Mesenchymal stem cell (in vitro differentiated cells and primary cell): ENCODE data around the gene NCLN.

ENCODE experiments used
- DNase-seq: peaks from one replicate; pipeline ENCODE4 v3.0.0-alpha.2; 2013
- H2AFZ ChIP-seq: one replicate; pipeline ENCODE4 v1.6.1; 2013; ENCODE audit warnings: low read depth, mild to moderate bottlenecking, control low read depth, inconsistent platforms, low read length, moderate library complexity
- H2AK5ac ChIP-seq: 2 replicates; pipeline ENCODE4 v1.6.1; 2013; ENCODE audit warnings: low read length, moderate library complexity, mild to moderate bottlenecking, inconsistent platforms; ENCODE audit not compliant: severe bottlenecking
- H2BK120ac ChIP-seq: one replicate; pipeline ENCODE4 v1.6.1; 2013; ENCODE audit warnings: low read depth, mild to moderate bottlenecking, inconsistent platforms, low read length, moderate library complexity
- H2BK12ac ChIP-seq, 2 experiments: one replicate each; pipeline ENCODE4 v1.6.1; 2013; ENCODE audit warnings: inconsistent platforms in 2 of 2, low read length in 2 of 2, mild to moderate bottlenecking in 2 of 2, moderate library complexity in 2 of 2, control low read depth in 1 of 2
- H2BK15ac ChIP-seq: one replicate; pipeline ENCODE4 v1.6.1; 2013; ENCODE audit warnings: mild to moderate bottlenecking, low read depth, inconsistent platforms; ENCODE audit not compliant: poor library complexity, severe bottlenecking
- H2BK5ac ChIP-seq: 2 replicates; pipeline ENCODE4 v1.6.1; 2013; ENCODE audit warnings: low read depth, mild to moderate bottlenecking, low read length, control low read depth, inconsistent platforms; ENCODE audit not compliant: poor library complexity, severe bottlenecking
- H3K14ac ChIP-seq, 2 experiments: one replicate each; pipeline ENCODE4 v1.6.1; 2013; ENCODE audit warnings: inconsistent platforms in 2 of 2, low read length in 2 of 2, control low read depth in 1 of 2, mild to moderate bottlenecking in 1 of 2, moderate library complexity in 1 of 2
- H3K18ac ChIP-seq, 2 experiments: one replicate each; pipeline ENCODE4 v1.6.1; 2013; ENCODE audit warnings: inconsistent platforms in 2 of 2, low read length in 2 of 2, control low read depth in 1 of 2, low read depth in 1 of 2, mild to moderate bottlenecking in 1 of 2
- H3K23ac ChIP-seq, 2 experiments: one replicate each; pipeline ENCODE4 v1.6.1; 2013; ENCODE audit warnings: inconsistent platforms in 2 of 2, low read length in 2 of 2, mild to moderate bottlenecking in 2 of 2, moderate library complexity in 2 of 2, control low read depth in 1 of 2
- H3K27ac ChIP-seq: 2 replicates; pipeline ENCODE4 v1.5.1; 2013; ENCODE audit warnings: mild to moderate bottlenecking, moderate library complexity, low read length, control low read depth, inconsistent platforms; ENCODE audit not compliant: poor library complexity, severe bottlenecking
- H3K27me3 ChIP-seq, 2 experiments: 2 replicates each; pipeline versions ENCODE4 v1.6.1 to v1.7.0; 2013; ENCODE audit warnings: low read length in 2 of 2, mild to moderate bottlenecking in 2 of 2, moderate library complexity in 2 of 2, control low read depth in 1 of 2, inconsistent platforms in 1 of 2; ENCODE audit not compliant: control insufficient read depth in 1 of 2, insufficient read depth in 1 of 2
- H3K36me3 ChIP-seq, 2 experiments: 2 replicates each; pipeline versions ENCODE4 v1.6.1 to v1.7.0; 2013; ENCODE audit warnings: low read length in 2 of 2, control low read depth in 1 of 2, inconsistent platforms in 1 of 2, low read depth in 1 of 2, mild to moderate bottlenecking in 1 of 2; ENCODE audit not compliant: insufficient read depth in 2 of 2, control insufficient read depth in 1 of 2
- H3K4ac ChIP-seq, 2 experiments: one replicate each; pipeline ENCODE4 v1.6.1; 2013; ENCODE audit warnings: inconsistent platforms in 2 of 2, low read length in 2 of 2, mild to moderate bottlenecking in 2 of 2, moderate library complexity in 2 of 2, control low read depth in 1 of 2, low read depth in 1 of 2
- H3K4me1 ChIP-seq: 2 replicates; pipeline ENCODE4 v1.6.1; 2013; ENCODE audit warnings: low read depth, low read length, control low read depth; ENCODE audit not compliant: control insufficient read depth, insufficient read depth
- H3K4me2 ChIP-seq: 2 replicates; pipeline ENCODE4 v1.6.1; 2013; ENCODE audit warnings: low read length, mild to moderate bottlenecking, inconsistent platforms; ENCODE audit not compliant: poor library complexity, severe bottlenecking
- H3K4me3 ChIP-seq, 2 experiments: 2 replicates each; pipeline versions ENCODE4 v1.5.1 to v1.7.0; 2013; ENCODE audit warnings: low read length in 2 of 2, mild to moderate bottlenecking in 2 of 2, control low read depth in 1 of 2, low read depth in 1 of 2; ENCODE audit not compliant: insufficient read depth in 1 of 2
- H3K79me1 ChIP-seq: replicated peaks from 2 replicates; pipeline ENCODE4 v1.6.1; 2013; ENCODE audit warnings: mild to moderate bottlenecking, control low read depth, low read length, inconsistent platforms; ENCODE audit not compliant: poor library complexity, severe bottlenecking
- H3K9ac ChIP-seq: 2 replicates; pipeline ENCODE4 v1.7.0; 2013; ENCODE audit warnings: mild to moderate bottlenecking, low read length, moderate library complexity
- H3K9me3 ChIP-seq: 2 replicates; pipeline ENCODE4 v1.7.0; 2013; ENCODE audit warnings: mild to moderate bottlenecking, low read length; ENCODE audit not compliant: control insufficient read depth
- H4K8ac ChIP-seq: one replicate; pipeline ENCODE4 v1.6.1; 2013; ENCODE audit warnings: inconsistent platforms, mild to moderate bottlenecking, low read length, moderate library complexity
- H4K91ac ChIP-seq: one replicate; pipeline ENCODE4 v1.6.1; 2013; ENCODE audit warnings: mild to moderate bottlenecking, low read length, inconsistent platforms
- WGBS: methylation state at CpG from one replicate; pipeline ENCODE4 v1.1.7; 2013; ENCODE audit warnings: mixed read lengths; 5-methylcytosine and 5-hydroxymethylcytosine counted together

Gene NCLN

DNA sequence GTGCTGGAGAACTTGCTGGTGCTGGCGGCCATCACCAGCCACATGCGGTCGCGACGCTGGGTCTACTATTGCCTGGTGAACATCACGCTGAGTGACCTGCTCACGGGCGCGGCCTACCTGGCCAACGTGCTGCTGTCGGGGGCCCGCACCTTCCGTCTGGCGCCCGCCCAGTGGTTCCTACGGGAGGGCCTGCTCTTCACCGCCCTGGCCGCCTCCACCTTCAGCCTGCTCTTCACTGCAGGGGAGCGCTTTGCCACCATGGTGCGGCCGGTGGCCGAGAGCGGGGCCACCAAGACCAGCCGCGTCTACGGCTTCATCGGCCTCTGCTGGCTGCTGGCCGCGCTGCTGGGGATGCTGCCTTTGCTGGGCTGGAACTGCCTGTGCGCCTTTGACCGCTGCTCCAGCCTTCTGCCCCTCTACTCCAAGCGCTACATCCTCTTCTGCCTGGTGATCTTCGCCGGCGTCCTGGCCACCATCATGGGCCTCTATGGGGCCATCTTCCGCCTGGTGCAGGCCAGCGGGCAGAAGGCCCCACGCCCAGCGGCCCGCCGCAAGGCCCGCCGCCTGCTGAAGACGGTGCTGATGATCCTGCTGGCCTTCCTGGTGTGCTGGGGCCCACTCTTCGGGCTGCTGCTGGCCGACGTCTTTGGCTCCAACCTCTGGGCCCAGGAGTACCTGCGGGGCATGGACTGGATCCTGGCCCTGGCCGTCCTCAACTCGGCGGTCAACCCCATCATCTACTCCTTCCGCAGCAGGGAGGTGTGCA lies 6.6 kb upstream of the NCLN start:
- Histone ChIP-seq H3K4me2 (no peak overlapping the region), H3K4me3 (no peak overlapping the region)

GRCh38 chr19:3179739-3180293 lies 5.9 kb upstream of the NCLN start:
- Histone ChIP-seq H2BK12ac (no peak overlapping the region), H4K91ac (no peak overlapping the region)
- WGBS: 96% methylated on average over 31 of the region's 31 CpGs

More for the DNA sequence above, 6.6 kb upstream of the NCLN start:
- Histone ChIP-seq H3K36me3 (no peaks in the 10 kb centered on the region), H2BK12ac (no peak overlapping the region), H2BK5ac (no peak overlapping the region), H3K4ac (no peak overlapping the region), H2BK15ac (no peak overlapping the region), H4K8ac (no peak overlapping the region), H3K27me3 (no peaks in the 10 kb centered on the region), H3K27ac (no peak overlapping the region), H3K4me1 (peaks cover 9% of the 10 kb centered on the region), H2AFZ (no peak overlapping the region), H3K18ac (no peak overlapping the region), H3K9ac (no peak overlapping the region), H4K91ac (no peak overlapping the region), H3K23ac (no peak overlapping the region), H2BK120ac (no peak overlapping the region), H3K79me1 (no peaks in the 10 kb centered on the region), H3K14ac (no peak overlapping the region), H2AK5ac (no peak overlapping the region), H3K9me3 (no peaks in the 10 kb centered on the region)
- no peak for DNase-seq
- WGBS: 93% methylated on average over 52 of the region's 52 CpGs

DNA sequence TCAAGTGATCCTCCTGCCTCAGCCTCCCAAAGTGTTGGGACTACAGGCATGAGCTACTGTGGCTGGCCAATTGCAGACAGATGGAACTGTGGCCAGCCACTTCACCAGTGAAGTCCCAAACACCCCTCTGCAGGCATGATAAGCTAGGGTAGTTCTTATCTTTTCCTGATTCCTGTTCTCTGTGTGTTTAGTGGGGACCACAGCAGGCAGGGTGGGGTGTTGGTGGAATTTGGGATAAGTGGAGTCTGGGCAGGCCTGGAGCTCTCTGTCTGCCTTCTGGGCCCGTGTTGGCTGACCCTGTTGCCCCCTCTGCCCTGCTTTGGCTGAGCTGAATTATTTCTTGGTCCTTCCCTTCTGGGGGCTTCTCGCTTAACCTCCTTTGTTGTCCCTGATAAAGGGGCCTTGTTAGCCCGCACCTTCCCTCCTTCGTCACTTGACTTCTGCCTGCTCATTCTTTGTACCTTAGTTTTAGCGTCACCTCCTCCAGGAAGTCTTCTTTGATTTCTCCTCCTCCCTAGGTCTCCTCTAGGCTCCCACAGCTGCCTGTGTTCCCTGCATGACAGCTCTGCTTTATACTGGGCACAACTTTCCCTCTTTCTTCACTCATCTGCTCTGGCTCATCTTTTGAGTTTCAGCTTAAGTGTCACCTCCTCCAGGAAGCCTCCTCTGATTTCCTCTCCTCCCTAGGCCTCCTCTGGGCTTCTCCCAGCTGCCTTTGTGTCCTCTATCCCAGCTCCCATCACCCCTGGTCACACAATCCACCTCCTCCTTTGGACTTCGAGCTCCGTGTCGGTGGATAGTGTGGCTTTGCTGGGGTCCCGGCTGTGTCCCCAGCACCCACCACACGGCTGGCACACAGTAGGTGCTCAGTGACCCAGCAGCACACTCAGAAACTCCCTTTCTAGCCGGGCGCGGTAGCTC lies 1.7 kb upstream of the NCLN start:
- Histone ChIP-seq H2BK15ac (no peak overlapping the region), H3K9me3 (no peaks in the 10 kb centered on the region), H3K27ac (no peak overlapping the region), H3K79me1 (peaks cover 18% of the 10 kb centered on the region), H3K4me2 (no peak overlapping the region), H2BK5ac (no peak overlapping the region), H3K23ac (no peak overlapping the region), H4K91ac (no peak overlapping the region), H3K4ac (peak overlapping the region in 1 of 2 experiments; percentile 41), H2BK120ac (no peak overlapping the region), H3K4me3 (no peak overlapping the region), H3K14ac (no peak overlapping the region), H3K36me3 (peaks cover 4 to 19% of the 10 kb centered on the region in 2 experiments), H3K9ac (no peak overlapping the region), H4K8ac (peak overlapping the region; percentile 95), H3K27me3 (no peaks in the 10 kb centered on the region), H2AFZ (no peak overlapping the region), H3K18ac (no peak overlapping the region), H2AK5ac (no peak overlapping the region), H3K4me1 (peaks cover 20% of the 10 kb centered on the region), H2BK12ac (no peak overlapping the region)
- 93% methylated on average over 13 of the region's 13 CpGs for WGBS
- DNase-seq: no peak

More at GRCh38 chr19:3179739-3180293, 5.9 kb upstream of the NCLN start:
- Histone ChIP-seq H3K36me3 (no peaks in the 10 kb centered on the region), H4K8ac (no peak overlapping the region), H2AK5ac (no peak overlapping the region), H2BK15ac (no peak overlapping the region), H3K9me3 (no peaks in the 10 kb centered on the region), H3K27ac (no peak overlapping the region), H3K4me2 (no peak overlapping the region), H3K4me1 (peaks cover 10% of the 10 kb centered on the region), H3K27me3 (no peaks in the 10 kb centered on the region), H3K14ac (no peak overlapping the region), H3K4ac (no peak overlapping the region), H2BK120ac (no peak overlapping the region), H3K18ac (no peak overlapping the region), H2BK5ac (no peak overlapping the region), H2AFZ (no peak overlapping the region), H3K79me1 (no peaks in the 10 kb centered on the region), H3K23ac (no peak overlapping the region), H3K9ac (no peak overlapping the region), H3K4me3 (no peak overlapping the region)
- no peak for DNase-seq
